ENCODE results near the gene RALGPS1.

DNA sequence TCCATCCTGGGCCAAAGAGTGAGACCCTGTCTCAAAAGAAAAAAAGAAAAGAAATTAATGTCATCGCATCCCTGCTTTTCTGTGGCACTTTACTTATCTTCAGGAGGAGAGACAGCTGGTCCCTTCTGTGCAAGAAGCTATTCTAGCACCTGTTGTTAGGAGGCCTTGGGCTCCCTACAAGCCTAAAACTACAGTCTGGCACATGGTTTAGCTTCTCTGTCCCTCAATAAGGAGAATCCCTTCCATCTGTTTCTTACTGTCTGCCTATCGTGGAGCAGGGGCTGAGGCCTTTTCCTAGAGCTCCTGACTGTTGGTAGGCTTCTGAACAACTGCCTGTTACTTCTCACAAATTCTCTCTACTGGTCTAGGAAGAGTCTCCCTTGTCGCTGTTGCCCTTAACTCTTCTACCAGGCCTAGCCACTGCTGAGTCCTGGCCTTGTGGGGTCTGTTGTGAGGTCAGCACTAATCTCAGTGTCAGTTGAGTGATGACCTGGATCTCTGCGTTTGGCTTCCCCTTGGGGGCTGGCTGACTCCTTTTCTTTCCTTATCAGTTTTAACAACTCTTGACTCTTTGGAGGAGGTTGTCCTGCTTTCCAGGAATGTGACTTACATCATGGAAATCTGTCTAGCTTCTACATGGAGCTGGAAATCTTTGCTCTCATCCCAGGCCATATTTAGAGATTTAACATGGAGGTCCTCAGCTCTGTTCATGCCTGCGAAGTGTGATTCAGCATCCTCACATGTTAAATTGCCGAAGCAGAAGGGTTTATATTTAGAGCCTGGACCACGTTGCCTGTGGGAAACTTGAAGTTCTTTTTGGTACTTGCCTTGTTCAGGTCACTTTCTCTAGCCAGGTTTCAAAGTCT is 344.3 kb downstream of the RALGPS1 start:
- no peak for TF ChIP-seq CTCF (IDR thresholded peaks at IDR 0.05)
- no peak for TF ChIP-seq EZH2 (IDR thresholded peaks at IDR 0.05; ENCODE audit: borderline replicate concordance, insufficient read depth, low read depth, low read length, poor library complexity, severe bottlenecking)

All from B cell (primary cell).